H1 (cell line): ENCODE data around the gene GMPR. TPM values are rescaled to one million over a fixed set of nuclear protein-coding genes. Genes with fewer than 3 reads are reported as not detected.
A peak's percentile ranks its signal among the peaks of the same experiment; 100 is the strongest.

Source experiments
- CTCF ChIA-PET: fragments of 300-600 bp; sonication (Branson Sonifier 250); formaldehyde crosslinking; loops from one replicate; lab custom pipeline; 2021; ENCODE audit not compliant: partially characterized antibody; lab: Charles Lee
- POLR2A ChIA-PET: fragments of 300-600 bp; sonication (Branson Sonifier 250); formaldehyde crosslinking; loops from one replicate; lab custom pipeline; 2021; ENCODE audit warnings: inconsistent platforms; ENCODE audit not compliant: partially characterized antibody; lab: Charles Lee
- DNase-seq, 2 experiments: peaks; one replicate each; pipeline versions ENCODE4 v3.0.0 to v3.0.0-alpha.2; 2010 to 2022; ENCODE audit warnings: low spot score in 2 of 2, low read depth in 1 of 2, mixed read lengths in 1 of 2
- FAIRE-seq: peaks from 2 replicates; lab custom pipeline; 2011; peaks lifted over from hg19 to GRCh38; lab: Jason Lieb, UNC
- H2AFZ ChIP-seq: 2 replicates; pipeline ENCODE4 v1.8.1; 2012; ENCODE audit warnings: low read length, inconsistent platforms
- H2AK5ac ChIP-seq: 2 replicates; pipeline ENCODE4 v1.6.1; 2013; ENCODE audit warnings: low read depth, low read length
- H2BK120ac ChIP-seq: replicated peaks from 2 replicates; pipeline ENCODE3; 2013; ENCODE audit warnings: low read depth, low read length, inconsistent platforms
- H2BK12ac ChIP-seq: 2 replicates; pipeline ENCODE4 v1.6.1; 2013; ENCODE audit warnings: low read depth, low read length
- H2BK15ac ChIP-seq: 2 replicates; pipeline ENCODE4 v1.6.1; 2013; ENCODE audit warnings: low read length
- H2BK20ac ChIP-seq: 2 replicates; pipeline ENCODE4 v1.6.1; 2013; ENCODE audit warnings: low read length
- H2BK5ac ChIP-seq: 2 replicates; pipeline ENCODE4 v1.6.1; 2013; ENCODE audit warnings: low read depth, low read length
- H3K14ac ChIP-seq: 2 replicates; pipeline ENCODE4 v1.6.1; 2013; ENCODE audit warnings: inconsistent platforms; ENCODE audit not compliant: insufficient read length
- H3K18ac ChIP-seq: 2 replicates; pipeline ENCODE4 v1.6.1; 2013; ENCODE audit warnings: low read length; ENCODE audit errors: extremely low read depth
- H3K23ac ChIP-seq: 2 replicates; pipeline ENCODE4 v1.6.1; 2013; ENCODE audit warnings: inconsistent platforms; ENCODE audit not compliant: insufficient read length
- H3K23me2 ChIP-seq: 2 replicates; pipeline ENCODE4 v1.6.1; 2013; ENCODE audit warnings: low read depth, low read length
- H3K27ac ChIP-seq: 2 replicates; pipeline ENCODE4 v1.6.1; 2011; ENCODE audit warnings: low read depth, low read length, inconsistent platforms
- H3K27me3 ChIP-seq, 4 experiments: replicated peaks in 1 of 4; 1 replicate in 1 of 4; 2 replicates in 3 of 4; pipeline versions ENCODE4 v1.6.1 to v1.8.1; 2011 to 2013; ENCODE audit warnings: low read length in 3 of 4, mild to moderate bottlenecking in 3 of 4, inconsistent platforms in 2 of 4, mixed read lengths in 2 of 4, moderate library complexity in 1 of 4; ENCODE audit not compliant: control insufficient read depth in 3 of 4, insufficient read depth in 3 of 4; ENCODE audit errors: extremely low read depth in 1 of 4
- H3K36me3 ChIP-seq, 4 experiments: 2 replicates each; pipeline versions ENCODE4 v1.6.1 to v1.8.1; 2011 to 2013; ENCODE audit warnings: mild to moderate bottlenecking in 4 of 4, low read length in 3 of 4, moderate library complexity in 2 of 4, control low read depth in 1 of 4, inconsistent platforms in 1 of 4; ENCODE audit not compliant: insufficient read depth in 4 of 4, control insufficient read depth in 2 of 4
- H3K4ac ChIP-seq: replicated peaks from 2 replicates; pipeline ENCODE3; 2013; ENCODE audit warnings: low read length, low read depth, mixed read lengths, inconsistent platforms; ENCODE audit not compliant: insufficient read length
- H3K4me1 ChIP-seq, 4 experiments: replicated peaks in 1 of 4; 1 replicate in 1 of 4; 2 replicates in 3 of 4; pipeline versions ENCODE4 v1.6.1 to v1.8.1; 2011 to 2013; ENCODE audit warnings: low read length in 3 of 4, inconsistent platforms in 2 of 4, mixed read lengths in 1 of 4; ENCODE audit not compliant: insufficient read depth in 4 of 4, control insufficient read depth in 3 of 4
- H3K4me2 ChIP-seq, 2 experiments: 2 replicates each; pipeline versions ENCODE4 v1.6.1 to v1.8.1; 2011 to 2013; ENCODE audit warnings: low read depth in 2 of 2, low read length in 2 of 2, control low read depth in 1 of 2, inconsistent platforms in 1 of 2, mild to moderate bottlenecking in 1 of 2; ENCODE audit not compliant: insufficient read depth in 1 of 2
- H3K4me3 ChIP-seq, 4 experiments: fragments of 200-600, 300-600 bp in 1 of 4; sonication (generic), shearing (Covaris generic), sonication (Bioruptor Twin) in 1 of 4; 2 replicates each; pipeline versions ENCODE4 v1.5.1 to v1.8.1; 2011 to 2016; ENCODE audit warnings: low read length in 4 of 4, low read depth in 3 of 4, control low read depth in 2 of 4, inconsistent platforms in 2 of 4, mild to moderate bottlenecking in 2 of 4, mixed read lengths in 1 of 4, moderate library complexity in 1 of 4; ENCODE audit not compliant: insufficient read depth in 2 of 4; ENCODE audit errors: extremely low read depth in 1 of 4
- H3K56ac ChIP-seq: replicated peaks from 2 replicates; pipeline ENCODE3; 2013; ENCODE audit warnings: low read depth, mild to moderate bottlenecking, mixed read lengths, low read length, inconsistent platforms; ENCODE audit not compliant: insufficient read length
- H3K79me1 ChIP-seq: 2 replicates; pipeline ENCODE4 v1.6.1; 2013; ENCODE audit warnings: low read depth, low read length, control low read depth
- H3K79me2 ChIP-seq, 2 experiments: 2 replicates each; pipeline versions ENCODE4 v1.6.1 to v1.8.1; 2012 to 2013; ENCODE audit warnings: low read length in 2 of 2, mild to moderate bottlenecking in 2 of 2, inconsistent platforms in 1 of 2; ENCODE audit not compliant: insufficient read depth in 2 of 2, control insufficient read depth in 1 of 2
- H3K9ac ChIP-seq, 4 experiments: replicated peaks in 1 of 4; 1 replicate in 1 of 4; 2 replicates in 3 of 4; pipeline versions ENCODE4 v1.6.1 to v1.8.1; 2011 to 2013; ENCODE audit warnings: low read depth in 3 of 4, low read length in 3 of 4, control low read depth in 2 of 4, mild to moderate bottlenecking in 2 of 4, moderate library complexity in 2 of 4, inconsistent platforms in 1 of 4; ENCODE audit errors: extremely low read depth in 1 of 4
- H3K9me3 ChIP-seq, 2 experiments: 2 replicates each; pipeline versions ENCODE4 v1.6.1 to v1.8.1; 2012 to 2013; ENCODE audit warnings: mild to moderate bottlenecking in 2 of 2, moderate library complexity in 2 of 2, control low read depth in 1 of 2, inconsistent platforms in 1 of 2, low read depth in 1 of 2, low read length in 1 of 2, mixed read lengths in 1 of 2; ENCODE audit not compliant: insufficient read depth in 2 of 2
- H4K20me1 ChIP-seq, 2 experiments: replicated peaks in 1 of 2; 2 replicates each; pipeline versions ENCODE3 to v1.8.1; 2011 to 2013; ENCODE audit warnings: inconsistent platforms in 2 of 2, low read length in 2 of 2, mild to moderate bottlenecking in 1 of 2; ENCODE audit not compliant: insufficient read depth in 2 of 2, control insufficient read depth in 1 of 2
- H4K5ac ChIP-seq: 2 replicates; pipeline ENCODE4 v1.6.1; 2013; ENCODE audit warnings: low read length, low read depth, mixed read lengths, inconsistent platforms; ENCODE audit not compliant: insufficient read length
- H4K8ac ChIP-seq: 2 replicates; pipeline ENCODE4 v1.8.0; 2013; ENCODE audit warnings: mild to moderate bottlenecking, moderate library complexity, low read length, inconsistent platforms; ENCODE audit not compliant: insufficient read depth; ENCODE audit errors: extremely low read depth
- H4K91ac ChIP-seq: replicated peaks from 2 replicates; pipeline ENCODE3; 2013; ENCODE audit warnings: low read length, mixed read lengths, inconsistent platforms; ENCODE audit not compliant: insufficient read length
- CBX5 ChIP-seq: fragments of 300-800, 300-1000 bp; sonication (generic); IDR thresholded peaks from 2 replicates; pipeline ENCODE4 v1.7.1; 2016; ENCODE audit warnings: antibody characterized with exemption, low read length, low read depth
- GTF2F1 ChIP-seq: IDR thresholded peaks from 2 replicates; pipeline ENCODE4 v1.6.1; 2012; ENCODE audit warnings: low read depth, low read length, improper control_type of control experiment, borderline replicate concordance
- POU5F1 ChIP-seq: IDR thresholded peaks from 2 replicates; pipeline ENCODE4 v1.6.1; 2011; ENCODE audit warnings: low read depth, mild to moderate bottlenecking, low read length, moderate library complexity
- SAP30 ChIP-seq: fragments of 300-600 bp; sonication (generic); IDR thresholded peaks from 2 replicates; pipeline ENCODE4 v1.7.1; 2012; ENCODE audit warnings: low read length, moderate library complexity, mild to moderate bottlenecking, inconsistent platforms; ENCODE audit not compliant: insufficient read depth, insufficient replicate concordance
- TAF1 ChIP-seq: IDR thresholded peaks from 2 replicates; pipeline ENCODE4 v1.6.1; 2011; ENCODE audit warnings: mild to moderate bottlenecking, low read depth, low read length
- WGBS, 2 experiments: shearing (Covaris generic) in 1 of 2; methylation state at CpG; one replicate each; pipeline versions ENCODE4 v1.1.6 to v1.1.7; 2013 to 2015; ENCODE audit warnings: low lambda C conversion rate in 2 of 2, mixed read lengths in 2 of 2, inconsistent platforms in 1 of 2, low coverage in 1 of 2, missing lambda C conversion rate in 1 of 2; ENCODE audit not compliant: insufficient replicate concordance in 2 of 2, insufficient coverage in 1 of 2, insufficient read length in 1 of 2; ENCODE audit errors: extremely low coverage in 1 of 2, missing lambda C conversion rate in 1 of 2; 5-methylcytosine and 5-hydroxymethylcytosine counted together
- polyA plus RNA-seq, 7 experiments: library from polyadenylated mRNA; depleted of rRNA in 3 of 7; stranded (reverse) in 5 of 7; unstranded in 2 of 7; fragments of >200 nt in 5 of 7; fragments of 200-250 nt in 2 of 7; gene quantifications; 1 replicate in 5 of 7; 2 replicates in 1 of 7; 4 replicates in 1 of 7; pipeline versions ENCODE4 v1.2.1 to v1.2.3, GENCODE V29; 2011 to 2013; ENCODE audit warnings: missing spikeins in 2 of 7, mixed read lengths in 2 of 7
- total RNA-seq: library from RNA; stranded (reverse); fragmentation: NEBNext Ultra II Directional; extraction: Animal tissue kit (Norgen Biotek cat#: 25700); gene quantifications from 2 replicates; pipeline ENCODE4 v1.2.1, GENCODE V29; 2021

GMPR gene
- total and polyA plus RNA-seq, 2 of the 8 experiments (the other 6 are each of a cell fraction or from before 2014, with no cell fraction given) = 0.99 to 1.2 TPM

- POLR2A ChIA-PET = interaction anchor here (0.5 kb wide), 1 partner anchor 154 kb away, joined by 3 read pairs; no protein-coding TSS in a partner anchor
- Histone ChIP-seq H3K9ac (no peak overlapping the region), H2BK20ac (no peak overlapping the region), H3K4ac (no peak overlapping the region), H4K5ac (no peak overlapping the region), H2BK12ac (no peak overlapping the region), H4K8ac (0 out of 2 replicates have a peak overlapping the region, but pooled peaks have one; percentile 12), H3K36me3 (no peaks in the 10 kb centered on the region; a peak in 1 of 8 replicates), H2BK120ac (no peak overlapping the region), H2BK5ac (no peak overlapping the region), H2BK15ac (0 out of 2 replicates have a peak overlapping the region, but pooled peaks have one; percentile 46), H4K91ac (no peak overlapping the region), H3K9me3 (no peaks in the 10 kb centered on the region), H3K23me2 (no peaks in the 10 kb centered on the region; the same call in 1 of the 2 replicates), H4K20me1 (no peaks in the 10 kb centered on the region), H3K27ac (no peak overlapping the region), H3K79me2 (no peaks in the 10 kb centered on the region), H3K79me1 (no peaks in the 10 kb centered on the region), H3K18ac (no peak overlapping the region), H3K27me3 (no peaks in the 10 kb centered on the region), H3K4me2 (no peak overlapping the region), H3K14ac (no peak overlapping the region), H3K23ac (no peak overlapping the region), H2AFZ (no peak overlapping the region), H2AK5ac (no peak overlapping the region), H3K4me3 (no peak overlapping the region), H3K4me1 (no peaks in the 10 kb centered on the region; a peak in 2 of 7 replicates), H3K56ac (no peak overlapping the region)
- CTCF ChIA-PET = interaction anchor here (1.0 to 6.1 kb wide), 10 partner anchors 9 to 73 kb away, joined by 3 to 57 read pairs (median 6); partner anchors contain the start of gene GMPR
- no peak for FAIRE-seq
- TF ChIP-seq SAP30 = no peak
- no peak for TF ChIP-seq POU5F1
- TF ChIP-seq GTF2F1 = no peak
- no peak for TF ChIP-seq CBX5
- TF ChIP-seq TAF1 = no peak
- no peak for DNase-seq
- 89% methylated on average over 9 of the region's 9 CpGs; no CpG with 5 or more reads in 1 of the 2 experiments for WGBS, 2 experiments
These were observed 40.4 kb downstream of the GMPR start for GRCh38 chr6:16278750-16279149.
